Measurements from ENCODE around the gene TUBA1C.

- TF ChIP-seq POLR2AphosphoS5 (IDR thresholded peaks at IDR 0.05; ENCODE audit: low read depth, low read length) (no peak), FOXP2 (optimal IDR thresholded peaks at IDR 0.05; ENCODE audit: borderline replicate concordance, extremely low read depth, extremely low read length, insufficient read depth) (no peak)
Measured at GRCh38 chr12:49283541-49284429, 18.9 kb downstream of the TUBA1C start.
